GM21786 (cell line): Measurements from ENCODE around the gene CKMT1A.

ENCODE experiments used
- ATAC-seq: cut with Tn5 transposase; IDR thresholded peaks from one replicate; pipeline ENCODE4 v1.9.1; 2021; ENCODE audit not compliant: unreplicated experiment

Gene CKMT1A

DNA sequence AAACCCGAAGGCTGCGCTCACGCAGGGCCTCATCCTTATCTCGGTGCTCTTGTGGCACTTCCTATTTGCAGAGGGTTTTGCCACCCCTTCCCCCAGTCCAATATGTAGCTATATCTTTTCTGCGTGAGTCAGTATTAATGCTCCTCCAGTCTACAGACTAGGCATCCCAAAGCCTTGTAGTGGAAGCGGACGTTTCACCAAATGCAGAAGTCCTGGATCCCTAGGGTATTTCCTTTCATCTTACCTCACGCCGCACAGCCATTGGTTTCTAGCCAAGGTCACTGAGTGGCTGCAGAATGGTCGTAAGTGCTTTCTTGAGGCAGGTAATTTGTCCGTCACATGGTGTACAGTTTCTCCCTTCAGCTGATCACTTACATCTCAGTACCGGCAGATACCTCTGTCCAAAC is 53.2 kb downstream of the CKMT1A start:
- ATAC-seq: peak; percentile 8

DNA sequence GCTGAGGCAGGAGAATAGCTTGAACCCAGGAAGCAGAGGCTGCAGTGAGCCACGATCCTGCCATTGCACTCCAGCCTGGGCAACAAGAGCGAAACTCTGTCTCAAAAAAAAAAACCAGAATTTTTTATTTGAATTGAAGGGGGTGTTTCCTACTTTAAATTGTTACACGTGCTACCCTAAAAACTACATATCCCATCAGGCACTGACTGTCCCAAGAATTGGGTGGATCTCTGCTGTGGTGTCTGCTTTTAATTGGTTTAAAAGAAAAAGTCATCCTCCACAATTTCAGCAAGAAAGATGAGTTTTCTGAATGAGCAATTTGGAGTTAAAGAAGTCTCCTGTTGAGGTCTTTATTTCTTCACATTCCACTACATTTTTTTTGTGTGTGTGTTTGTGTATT is 54.7 kb downstream of the CKMT1A start:
- no peak for ATAC-seq
